Measurements from ENCODE around the gene ATG16L2.
"Not testable (repeated sequence)": the region's sequence is repeated elsewhere in the genome, so short reads cannot be mapped to it uniquely, and the experiment has no call there.

ATG16L2 gene

DNA sequence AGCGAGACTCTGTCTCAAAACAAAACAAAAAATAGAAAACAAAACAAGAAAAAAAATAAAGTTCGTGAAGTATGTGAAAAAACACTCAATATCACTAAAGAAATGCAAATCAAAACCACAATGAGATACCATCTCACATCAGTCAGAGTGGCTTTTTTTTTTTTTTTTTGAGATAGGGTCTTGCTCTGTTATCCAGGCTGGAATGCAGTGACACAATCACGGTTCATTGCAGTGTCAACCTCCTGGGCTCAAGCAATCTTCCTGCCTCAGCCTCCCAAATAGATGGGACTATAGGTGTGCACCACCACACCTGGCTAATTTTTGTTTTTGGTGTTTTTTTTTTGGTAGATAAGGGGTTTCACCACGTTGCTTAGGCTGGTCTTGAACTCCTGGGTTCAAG is 37.5 kb downstream of the ATG16L2 start:
- no peak for ATAC-seq (ENCODE audit: low read depth)
- no peak overlapping the region for H3K27ac ChIP-seq (ENCODE audit: poor library complexity, severe bottlenecking)
- no peaks in the 10 kb centered on the region for H3K27me3 ChIP-seq (ENCODE audit: insufficient read depth, poor library complexity, severe bottlenecking)
- H3K36me3 ChIP-seq (ENCODE audit: low read depth) = no peaks in the 10 kb centered on the region
- no peak for DNase-seq (ENCODE audit: low spot score)
- H3K4me1 ChIP-seq (ENCODE audit: insufficient read depth, poor library complexity, severe bottlenecking) = no peaks in the 10 kb centered on the region
- TF ChIP-seq, protein P1, sequence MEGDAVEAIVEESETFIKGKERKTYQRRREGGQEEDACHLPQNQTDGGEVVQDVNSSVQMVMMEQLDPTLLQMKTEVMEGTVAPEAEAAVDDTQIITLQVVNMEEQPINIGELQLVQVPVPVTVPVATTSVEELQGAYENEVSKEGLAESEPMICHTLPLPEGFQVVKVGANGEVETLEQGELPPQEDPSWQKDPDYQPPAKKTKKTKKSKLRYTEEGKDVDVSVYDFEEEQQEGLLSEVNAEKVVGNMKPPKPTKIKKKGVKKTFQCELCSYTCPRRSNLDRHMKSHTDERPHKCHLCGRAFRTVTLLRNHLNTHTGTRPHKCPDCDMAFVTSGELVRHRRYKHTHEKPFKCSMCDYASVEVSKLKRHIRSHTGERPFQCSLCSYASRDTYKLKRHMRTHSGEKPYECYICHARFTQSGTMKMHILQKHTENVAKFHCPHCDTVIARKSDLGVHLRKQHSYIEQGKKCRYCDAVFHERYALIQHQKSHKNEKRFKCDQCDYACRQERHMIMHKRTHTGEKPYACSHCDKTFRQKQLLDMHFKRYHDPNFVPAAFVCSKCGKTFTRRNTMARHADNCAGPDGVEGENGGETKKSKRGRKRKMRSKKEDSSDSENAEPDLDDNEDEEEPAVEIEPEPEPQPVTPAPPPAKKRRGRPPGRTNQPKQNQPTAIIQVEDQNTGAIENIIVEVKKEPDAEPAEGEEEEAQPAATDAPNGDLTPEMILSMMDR (IDR thresholded peaks at IDR 0.05; ENCODE audit: poor library complexity, severe bottlenecking) = no peak
- H3K4me3 ChIP-seq (ENCODE audit: severe bottlenecking) = no peak overlapping the region
- H3K9me3 ChIP-seq (ENCODE audit: severe bottlenecking) = no peaks in the 10 kb centered on the region

DNA sequence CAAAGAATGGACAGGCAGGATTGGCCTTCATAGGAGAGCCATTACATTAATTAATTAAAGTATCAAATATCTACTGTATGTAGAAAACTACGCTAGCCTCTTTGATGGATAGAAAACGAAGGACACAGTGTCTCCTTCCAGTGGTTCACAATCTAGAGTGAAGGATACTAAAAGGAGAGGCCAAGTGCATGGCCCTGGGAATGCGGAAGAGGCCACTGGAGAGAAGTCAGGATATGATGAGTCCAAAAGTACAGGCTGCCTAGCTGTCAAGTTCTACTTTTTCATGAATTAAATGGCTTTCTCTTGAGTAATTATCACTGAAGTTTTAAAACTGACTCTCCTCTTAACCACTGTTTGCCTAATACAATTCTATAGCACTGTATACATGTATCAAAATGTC is 41.9 kb downstream of the ATG16L2 start:
- TF ChIP-seq, protein P1 (IDR thresholded peaks at IDR 0.05; ENCODE audit: poor library complexity, severe bottlenecking) = no peak
- Histone ChIP-seq H3K4me3 (ENCODE audit: severe bottlenecking) (no peak overlapping the region), H3K27ac (ENCODE audit: poor library complexity, severe bottlenecking) (no peak overlapping the region), H3K27me3 (ENCODE audit: insufficient read depth, poor library complexity, severe bottlenecking) (no peaks in the 10 kb centered on the region), H3K9me3 (ENCODE audit: severe bottlenecking) (no peaks in the 10 kb centered on the region), H3K4me1 (ENCODE audit: insufficient read depth, poor library complexity, severe bottlenecking) (peaks cover 2% of the 10 kb centered on the region), H3K36me3 (ENCODE audit: low read depth) (no peaks in the 10 kb centered on the region)
- no peak for DNase-seq (ENCODE audit: low spot score)
- ATAC-seq (ENCODE audit: low read depth) = no peak

DNA sequence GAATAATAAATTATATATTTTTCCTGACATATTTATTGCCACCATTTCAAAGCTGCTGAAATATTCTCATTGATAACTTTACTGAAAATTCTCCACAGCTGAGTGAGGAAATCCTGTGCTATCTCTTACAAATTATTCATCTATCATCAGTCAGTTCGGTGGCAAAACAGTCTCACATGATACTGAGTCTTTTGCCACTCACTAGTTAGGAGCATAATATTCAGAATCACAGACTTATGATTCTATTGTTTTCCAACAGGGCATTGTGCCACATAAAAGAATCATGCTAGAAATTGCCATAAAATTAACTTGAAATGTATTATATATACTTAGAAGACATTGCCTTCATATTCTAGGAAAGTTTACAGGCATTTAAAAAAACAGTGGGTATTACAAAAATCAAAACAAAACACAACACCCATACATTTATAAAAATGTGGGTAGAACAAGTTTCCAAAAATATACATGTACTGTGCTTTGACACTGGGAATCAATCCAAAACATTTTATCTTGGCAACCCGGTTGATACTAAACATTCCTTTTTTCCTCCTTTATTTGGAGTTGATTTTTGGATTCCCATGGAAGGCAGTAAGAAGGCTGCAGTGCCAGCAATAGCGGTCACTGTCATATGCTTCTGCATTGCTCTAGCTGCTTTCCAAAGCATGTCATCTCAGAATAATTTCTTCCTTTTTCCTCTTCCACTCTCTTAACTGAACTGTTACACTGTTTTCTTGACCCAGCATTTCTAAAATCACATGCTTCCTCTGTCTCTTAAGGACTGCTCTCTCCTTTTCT is 42.5 kb downstream of the ATG16L2 start:
- DNase-seq (ENCODE audit: low spot score) (no peak), ATAC-seq (ENCODE audit: low read depth) (no peak)
- Histone ChIP-seq H3K9me3 (ENCODE audit: severe bottlenecking) (no peaks in the 10 kb centered on the region), H3K27ac (ENCODE audit: poor library complexity, severe bottlenecking) (no peak overlapping the region), H3K4me1 (ENCODE audit: insufficient read depth, poor library complexity, severe bottlenecking) (peaks cover 2% of the 10 kb centered on the region), H3K4me3 (ENCODE audit: severe bottlenecking) (no peak overlapping the region), H3K36me3 (ENCODE audit: low read depth) (no peaks in the 10 kb centered on the region), H3K27me3 (ENCODE audit: insufficient read depth, poor library complexity, severe bottlenecking) (no peaks in the 10 kb centered on the region)
- TF ChIP-seq, protein P1 (IDR thresholded peaks at IDR 0.05; ENCODE audit: poor library complexity, severe bottlenecking) = no peak

DNA sequence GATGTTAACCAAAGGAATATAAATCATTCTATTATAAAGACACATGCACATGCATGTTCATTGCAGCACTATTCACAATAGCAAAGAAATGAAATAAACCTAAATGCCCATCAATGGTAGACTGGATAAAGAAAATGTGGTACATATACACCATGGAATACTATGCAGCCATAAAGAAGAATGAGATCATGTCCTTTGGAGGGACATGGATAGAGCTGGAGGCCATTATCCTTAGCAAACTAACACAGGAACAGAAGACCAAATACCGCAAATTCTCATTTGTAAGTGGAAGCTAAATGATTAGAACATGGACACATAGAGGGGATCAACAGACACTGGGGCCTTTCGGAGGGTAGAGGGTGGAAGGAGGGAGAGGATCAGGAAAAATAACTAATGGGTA is 44.1 kb downstream of the ATG16L2 start:
- not testable (repeated sequence) for H3K36me3 ChIP-seq (ENCODE audit: low read depth); ATAC-seq (ENCODE audit: low read depth); H3K27ac ChIP-seq (ENCODE audit: poor library complexity, severe bottlenecking); H3K27me3 ChIP-seq (ENCODE audit: insufficient read depth, poor library complexity, severe bottlenecking); H3K4me1 ChIP-seq (ENCODE audit: insufficient read depth, poor library complexity, severe bottlenecking); H3K9me3 ChIP-seq (ENCODE audit: severe bottlenecking); DNase-seq (ENCODE audit: low spot score); H3K4me3 ChIP-seq (ENCODE audit: severe bottlenecking)

DNA sequence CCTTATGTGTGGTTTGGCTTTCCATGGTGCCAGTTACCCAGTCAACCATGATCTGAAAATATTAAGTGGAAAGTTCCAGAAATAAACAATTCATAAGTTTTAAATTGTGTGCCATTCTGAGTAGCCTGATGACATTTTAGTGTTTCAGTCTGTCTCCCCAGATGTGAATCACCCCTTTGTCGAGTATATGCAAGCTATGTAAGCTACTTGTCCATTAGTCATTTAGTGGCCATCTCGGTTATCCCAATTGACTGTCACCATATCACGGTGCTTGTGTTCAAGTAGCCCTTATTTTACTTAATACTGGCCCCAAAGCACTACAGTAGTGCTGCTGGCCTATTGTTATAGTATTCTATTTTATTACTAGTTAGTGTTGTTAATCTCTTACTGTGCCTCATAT is 44.9 kb downstream of the ATG16L2 start:
- Histone ChIP-seq H3K36me3 (ENCODE audit: low read depth) (no peaks in the 10 kb centered on the region), H3K27me3 (ENCODE audit: insufficient read depth, poor library complexity, severe bottlenecking) (no peaks in the 10 kb centered on the region), H3K27ac (ENCODE audit: poor library complexity, severe bottlenecking) (no peak overlapping the region), H3K4me3 (ENCODE audit: severe bottlenecking) (no peak overlapping the region), H3K4me1 (ENCODE audit: insufficient read depth, poor library complexity, severe bottlenecking) (peaks cover 2% of the 10 kb centered on the region), H3K9me3 (ENCODE audit: severe bottlenecking) (no peaks in the 10 kb centered on the region)
- ATAC-seq (ENCODE audit: low read depth) (no peak), DNase-seq (ENCODE audit: low spot score) (no peak)
- TF ChIP-seq, protein P1 (IDR thresholded peaks at IDR 0.05; ENCODE audit: poor library complexity, severe bottlenecking) = no peak

All from RWPE2 (cell line).